NCI-H1048 (cell line): ENCODE results near the gene BTK.
"Not testable (repeated sequence)": the region's sequence is repeated elsewhere in the genome, so short reads cannot be mapped to it uniquely, and the experiment has no call there.

Experiments used
- DNase-seq: peaks from one replicate; lab custom pipeline; 2025; lab: John Stamatoyannopoulos, UW

BTK gene

GRCh38 chrX:101337776-101338271 is 48.2 kb downstream of the BTK start:
- no peak for DNase-seq

- not testable (repeated sequence) for DNase-seq
Observed at GRCh38 chrX:101334310-101334709, 51.7 kb downstream of the BTK start.

GRCh38 chrX:101326600-101326999 is 59.4 kb downstream of the BTK start:
- not testable (repeated sequence) for DNase-seq

- DNase-seq: no peak
Observed at GRCh38 chrX:101303790-101304189, 82.2 kb downstream of the BTK start.
